Lung microvascular endothelial cell (primary cell): ENCODE data around the gene CMSS1. TPM values are rescaled to one million over a fixed set of nuclear protein-coding genes. Genes with fewer than 3 reads are reported as not detected.

ENCODE experiments used
- DNase-seq, 2 donors: peaks; one replicate each; pipeline versions ENCODE4 v3.0.0 to v3.0.0-alpha.2; 2010; ENCODE audit warnings: low read depth in 2 of 2
- total RNA-seq: library from RNA; depleted of rRNA; stranded (reverse); fragments of >200 nt; gene quantifications from 2 replicates; pipeline ENCODE4 v1.2.1, GENCODE V29; 2014

Gene CMSS1
- total RNA-seq, 1 donor from 2014 or later, result 3.0 TPM

DNA sequence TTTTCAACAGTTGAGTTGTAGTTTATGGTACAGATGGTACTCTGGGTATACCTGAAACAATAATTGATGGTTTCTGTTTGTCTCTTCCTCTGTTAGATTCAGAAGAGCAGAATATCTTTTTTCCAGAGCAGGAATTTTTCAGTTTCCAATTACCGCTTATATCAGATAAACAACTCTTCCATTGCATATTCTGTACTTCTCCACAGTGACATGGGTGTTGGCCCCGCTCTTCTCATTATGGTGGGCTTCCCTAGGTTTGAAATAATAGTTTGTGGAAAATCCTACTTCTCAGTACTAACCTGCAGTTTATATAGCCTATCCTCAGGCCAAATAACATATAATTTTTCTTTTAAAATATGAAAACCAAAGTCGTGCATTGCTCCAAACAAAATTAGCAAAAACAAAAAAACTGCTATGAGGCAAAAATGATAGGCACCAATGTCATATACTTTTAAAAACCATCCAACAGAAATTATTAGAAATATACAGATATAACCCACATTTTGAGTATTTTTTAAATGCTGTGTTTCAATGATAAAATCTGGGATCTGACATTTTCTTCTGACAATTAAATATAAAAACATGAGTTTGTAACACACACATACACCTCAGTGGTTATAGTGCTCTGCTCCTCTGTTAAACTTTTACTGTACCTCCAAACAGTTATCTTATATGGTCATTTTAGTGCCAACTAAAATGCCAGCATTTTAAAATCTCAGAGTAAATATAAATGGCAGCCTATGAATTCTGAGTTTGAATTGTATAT is 56.8 kb downstream of the CMSS1 start:
- peak; percentile 15 to 49 for DNase-seq

DNA sequence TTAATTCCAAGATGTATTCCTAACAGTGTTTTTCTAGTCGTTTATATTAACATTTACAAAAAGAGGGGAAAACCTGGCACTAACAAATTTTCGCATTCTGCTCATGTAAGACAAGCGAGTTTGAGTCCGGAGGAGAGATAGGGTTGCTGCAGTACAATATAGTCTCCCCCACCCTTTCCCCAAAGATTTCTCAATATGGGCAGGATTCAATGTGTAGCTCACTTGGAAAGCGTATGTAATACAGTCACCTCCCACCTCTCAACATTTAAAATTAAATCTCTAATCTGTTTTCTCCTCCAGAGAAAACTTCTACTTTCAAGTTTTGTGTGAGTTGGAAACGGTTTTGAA is 57.9 kb downstream of the CMSS1 start:
- DNase-seq, result peak; percentile 62 to 71

DNA sequence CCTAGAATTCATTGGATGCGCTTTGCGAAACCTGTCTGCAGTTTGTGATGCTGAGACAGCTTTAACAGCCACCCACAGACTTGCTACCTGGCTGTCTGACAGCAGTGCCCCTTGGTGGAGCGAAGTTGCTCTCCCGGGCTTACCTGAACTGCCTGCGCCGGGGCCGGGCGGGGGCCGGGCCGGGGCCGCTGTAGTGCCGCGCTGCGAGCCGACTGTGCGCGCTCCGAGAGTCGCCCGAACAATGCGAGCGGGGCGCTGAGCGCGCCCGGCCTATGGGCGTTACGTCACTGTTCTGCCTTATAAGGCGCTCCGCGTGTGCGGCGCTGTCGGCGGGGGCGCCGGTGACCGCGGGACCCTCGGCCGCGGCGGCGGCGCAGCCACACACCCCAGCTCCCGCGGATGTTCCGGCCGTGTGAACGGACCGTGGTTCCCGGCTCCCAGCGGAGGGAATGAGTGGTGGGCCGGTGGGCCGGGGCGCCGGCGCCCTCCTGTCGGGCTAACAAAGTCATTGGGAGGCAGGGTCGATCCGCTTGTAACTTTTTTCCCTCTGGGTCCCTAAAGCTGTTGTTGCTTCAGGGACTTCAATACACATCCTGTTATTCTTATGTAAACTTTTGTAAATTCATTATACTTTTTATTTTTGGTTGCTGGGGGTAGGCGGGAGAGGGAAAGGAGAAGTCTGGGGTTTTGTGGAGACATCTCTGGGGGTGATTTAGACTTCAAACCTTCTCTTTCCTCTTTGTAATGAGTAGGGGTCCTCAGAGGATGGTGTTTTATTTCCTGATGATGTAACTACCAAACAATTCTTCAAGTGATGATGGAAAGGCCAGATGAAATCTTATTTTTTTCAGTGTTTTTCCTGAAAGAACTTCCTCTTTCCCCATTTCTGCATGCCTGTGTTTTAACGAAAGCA is 58.5 kb downstream of the CMSS1 start:
- DNase-seq, result peak; percentile 87 to 94

DNA sequence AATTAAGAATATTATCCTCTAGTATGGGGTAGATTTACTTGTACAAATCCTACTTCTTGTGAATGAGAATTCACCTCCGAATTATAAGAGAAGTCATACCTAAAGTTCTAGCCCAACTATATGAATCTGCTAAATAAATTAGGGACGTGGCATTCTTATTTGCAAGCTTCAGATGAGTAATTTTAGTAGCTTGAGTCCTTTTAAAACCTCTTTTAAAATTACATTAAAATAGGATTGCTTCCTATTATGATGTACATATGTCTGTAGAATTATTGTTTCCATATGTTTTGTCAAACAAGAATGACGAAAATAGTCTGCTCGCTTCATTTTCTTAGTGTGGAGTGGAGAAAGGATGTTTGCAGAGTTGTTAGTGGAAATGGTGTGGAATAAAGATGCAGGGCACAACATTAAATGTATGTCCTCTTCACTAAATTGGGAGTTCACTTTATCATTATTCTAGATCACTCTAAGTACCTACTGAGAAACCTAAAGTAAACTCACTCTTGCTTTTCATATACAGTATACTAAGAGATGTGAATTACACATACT is 59.4 kb downstream of the CMSS1 start:
- peak in 1 of 2 donors; percentile 8 for DNase-seq

DNA sequence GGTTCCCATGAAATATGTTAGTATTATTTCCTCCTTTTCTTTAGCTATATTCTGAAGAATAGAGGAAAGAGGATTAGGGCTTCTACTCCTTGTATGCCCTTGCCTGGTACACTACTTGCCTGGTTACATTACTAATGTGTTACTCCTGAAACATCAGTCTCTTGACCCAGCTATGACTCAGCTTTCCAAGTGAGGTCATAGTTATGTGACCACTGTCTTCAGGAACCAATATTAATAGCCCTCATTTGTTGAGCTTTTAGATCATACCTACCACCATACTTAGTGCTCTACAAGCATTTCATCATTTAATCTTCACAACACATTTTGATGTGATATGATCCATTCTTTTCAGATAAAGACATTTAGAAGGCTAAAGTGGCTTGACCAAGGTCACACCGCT is 60.3 kb downstream of the CMSS1 start:
- peak in 1 of 2 donors; percentile 92 for DNase-seq

DNA sequence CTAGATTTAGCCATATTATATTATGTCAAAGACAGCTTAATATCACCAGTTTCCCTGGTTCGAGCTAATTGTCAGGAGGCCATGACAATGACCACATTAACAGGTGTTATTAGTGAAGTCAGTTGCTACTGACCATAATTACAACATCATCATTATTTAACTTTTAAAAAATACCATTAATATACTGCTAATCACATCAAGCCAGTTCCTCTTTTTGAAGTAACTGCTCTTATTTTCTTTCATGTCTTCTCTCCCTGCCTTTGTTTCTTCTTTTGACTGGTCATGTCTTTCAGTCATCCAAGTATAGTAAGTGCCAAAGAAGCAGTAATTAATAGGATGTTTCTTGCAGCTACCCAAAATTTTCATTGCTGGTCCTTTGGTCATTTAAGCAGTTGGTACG is 61.6 kb downstream of the CMSS1 start:
- DNase-seq, result no peak

DNA sequence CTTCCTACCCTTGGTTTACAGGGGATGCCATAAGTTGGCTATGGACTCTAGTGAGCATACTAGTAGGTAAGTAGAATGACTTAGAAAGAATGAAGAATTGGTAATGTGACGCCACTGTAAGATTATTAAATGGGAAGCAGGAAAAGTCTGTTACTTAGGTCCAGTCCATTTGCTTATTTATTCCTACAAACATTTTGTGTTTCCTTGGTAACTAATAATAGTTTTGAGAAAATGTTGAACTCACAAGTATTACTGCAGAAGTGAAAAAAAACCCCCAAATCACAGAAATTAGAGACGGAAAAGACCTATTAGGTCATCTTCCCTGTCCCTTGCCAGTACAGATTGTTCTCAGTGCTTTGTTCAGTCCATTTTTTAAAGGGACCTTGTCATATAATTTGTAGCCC is 63.5 kb downstream of the CMSS1 start:
- DNase-seq, result peak; percentile 62 to 94

DNA sequence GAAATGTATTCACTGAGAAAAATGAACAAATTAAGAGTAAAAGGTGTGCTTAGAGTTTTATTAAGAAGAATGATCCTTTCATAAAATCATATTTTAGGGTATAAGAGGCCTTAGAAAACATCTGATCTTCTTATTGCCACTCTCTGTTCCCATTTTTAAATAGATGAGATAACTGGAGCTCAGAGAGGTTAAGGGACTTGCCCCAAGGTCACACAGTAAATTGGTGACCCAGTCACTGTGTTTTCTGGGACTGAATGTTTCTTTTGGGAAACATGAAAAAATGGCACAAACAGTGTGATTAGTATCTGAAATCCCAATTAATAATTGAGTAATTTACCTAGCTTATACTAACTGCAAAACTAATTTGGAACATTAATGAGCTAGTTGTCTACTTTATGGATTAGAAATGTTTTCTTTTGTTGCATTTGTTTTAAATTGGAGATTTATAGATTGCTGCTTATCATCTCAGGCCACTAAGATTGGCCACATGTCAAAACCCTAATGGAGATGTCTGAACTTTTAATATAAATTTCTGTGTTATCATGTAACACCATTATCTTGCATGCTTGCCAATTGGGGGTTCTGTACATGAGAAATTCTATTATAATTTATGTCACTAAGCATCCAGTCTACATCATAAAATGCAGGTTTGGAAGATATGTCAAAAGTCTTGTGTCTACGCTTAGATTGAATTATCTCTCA is 64.9 kb downstream of the CMSS1 start:
- no peak for DNase-seq

DNA sequence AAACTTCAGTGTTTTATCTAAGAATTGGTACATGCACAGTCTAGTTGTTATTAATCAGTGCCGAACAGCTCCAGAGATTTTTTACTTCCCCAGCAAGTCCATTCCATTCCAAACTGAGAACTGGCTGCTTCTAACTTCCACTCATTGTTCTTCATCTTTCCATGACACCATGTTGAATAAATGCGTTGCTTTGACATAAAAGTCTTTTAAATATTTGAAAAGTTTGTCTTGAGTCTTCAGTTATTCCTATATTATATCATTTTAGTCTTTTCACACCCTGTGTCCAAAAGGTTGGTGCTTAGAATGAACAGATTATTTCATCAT is 65.4 kb downstream of the CMSS1 start:
- peak; percentile 49 to 91 for DNase-seq

DNA sequence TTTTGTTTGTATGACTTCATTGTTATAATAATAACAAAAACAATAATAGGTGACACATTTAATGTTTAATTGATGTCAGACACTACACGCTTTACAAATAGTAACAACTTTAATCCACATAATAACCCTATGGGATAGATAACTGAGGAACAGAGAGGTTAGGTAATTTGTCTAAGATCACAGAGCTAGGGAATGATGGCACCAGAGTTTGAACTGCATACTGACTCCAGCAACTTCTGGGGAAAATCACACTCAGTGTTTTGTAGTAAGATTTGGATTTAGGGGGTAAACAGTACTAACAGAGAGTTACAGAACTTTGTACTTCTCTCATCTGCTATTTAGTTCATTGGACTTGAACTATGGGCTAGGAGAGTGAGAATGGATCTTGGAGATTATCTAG is 66.0 kb downstream of the CMSS1 start:
- DNase-seq, result no peak

DNA sequence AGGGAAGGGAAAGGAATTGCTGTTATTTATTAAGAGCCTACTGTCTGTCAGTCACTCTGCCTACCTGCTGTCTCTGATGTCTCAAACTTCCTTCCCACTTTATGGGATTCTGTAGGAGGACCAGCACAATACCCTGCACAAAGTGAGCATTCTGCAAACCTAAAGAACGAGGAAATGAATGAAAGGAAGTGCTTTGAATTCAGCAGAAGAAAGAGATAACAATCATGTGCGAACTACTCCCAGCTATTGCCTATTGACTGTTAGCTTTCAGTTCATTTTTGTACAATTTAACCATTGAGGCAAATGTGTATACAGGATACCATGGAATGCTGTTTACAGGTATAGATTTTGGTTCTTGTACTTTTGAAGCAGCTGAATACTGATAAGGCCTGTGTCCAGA is 66.8 kb downstream of the CMSS1 start:
- peak in 1 of 2 donors; percentile 44 for DNase-seq

DNA sequence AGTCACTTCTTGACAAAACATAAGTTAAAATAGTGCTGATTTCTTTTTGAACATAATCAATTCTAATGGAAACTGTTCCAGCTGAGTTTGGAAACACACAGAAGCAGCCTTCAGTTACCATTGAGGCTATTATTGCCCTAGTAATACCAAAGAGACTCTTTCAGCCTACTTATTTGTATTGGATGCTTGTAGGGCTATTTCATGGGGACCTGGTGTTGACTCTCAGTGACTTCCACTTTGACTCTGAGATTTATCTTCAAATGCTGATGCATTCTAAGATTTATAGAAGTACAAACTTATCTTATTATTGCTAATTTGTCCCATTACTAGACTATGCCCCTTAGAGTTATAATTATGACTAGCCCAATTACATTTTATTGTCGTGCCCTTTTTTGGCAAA is 67.4 kb downstream of the CMSS1 start:
- DNase-seq, result no peak

DNA sequence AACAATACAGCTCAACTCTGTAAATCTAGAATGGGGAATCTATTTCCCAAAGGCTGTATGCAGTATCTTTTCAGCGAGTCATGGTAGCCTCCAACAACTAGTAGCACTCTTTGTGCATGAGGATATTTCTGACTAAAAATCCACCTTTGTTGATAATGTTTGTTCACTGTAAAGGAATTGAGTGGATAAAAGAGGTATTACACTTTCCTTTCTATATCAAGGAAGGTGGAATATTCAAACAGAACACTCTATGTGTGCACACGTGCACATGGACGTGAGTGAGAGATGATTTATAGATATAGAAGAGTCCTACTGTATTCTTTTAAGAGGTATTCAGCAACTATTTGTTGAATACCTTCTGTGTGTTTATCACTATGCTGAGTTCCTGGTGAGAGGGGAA is 68.2 kb downstream of the CMSS1 start:
- DNase-seq, result no peak

DNA sequence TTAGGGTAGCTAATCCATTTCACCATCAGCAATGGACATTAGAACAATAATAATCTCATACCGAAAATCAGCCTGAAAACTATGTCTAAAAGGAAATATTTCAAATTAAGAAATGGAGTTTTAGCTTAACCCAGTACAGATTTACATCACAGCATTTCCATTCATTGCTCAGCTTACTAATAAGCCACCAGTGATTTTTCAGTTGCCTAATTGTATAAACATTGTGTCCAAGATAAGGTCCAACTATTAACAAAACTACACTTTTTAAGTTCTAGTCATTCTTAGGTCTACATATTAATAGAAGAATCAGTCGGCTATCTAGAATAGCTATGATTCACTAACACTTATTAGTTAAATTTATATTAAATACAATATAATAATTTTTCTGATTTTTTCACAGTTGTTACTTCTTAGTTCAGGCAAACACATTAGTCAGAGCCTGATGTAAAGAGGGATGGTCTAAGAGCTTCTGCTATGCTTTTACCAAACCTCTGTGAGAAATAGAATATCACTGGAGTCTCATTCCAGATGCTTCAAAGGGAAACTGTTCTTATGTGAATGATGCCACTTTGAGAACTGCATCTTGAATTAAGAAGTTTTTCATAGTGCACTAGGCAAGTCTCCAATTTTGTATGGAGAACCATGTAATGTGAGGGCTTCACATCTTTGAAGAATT is 74.1 kb downstream of the CMSS1 start:
- no peak for DNase-seq

DNA sequence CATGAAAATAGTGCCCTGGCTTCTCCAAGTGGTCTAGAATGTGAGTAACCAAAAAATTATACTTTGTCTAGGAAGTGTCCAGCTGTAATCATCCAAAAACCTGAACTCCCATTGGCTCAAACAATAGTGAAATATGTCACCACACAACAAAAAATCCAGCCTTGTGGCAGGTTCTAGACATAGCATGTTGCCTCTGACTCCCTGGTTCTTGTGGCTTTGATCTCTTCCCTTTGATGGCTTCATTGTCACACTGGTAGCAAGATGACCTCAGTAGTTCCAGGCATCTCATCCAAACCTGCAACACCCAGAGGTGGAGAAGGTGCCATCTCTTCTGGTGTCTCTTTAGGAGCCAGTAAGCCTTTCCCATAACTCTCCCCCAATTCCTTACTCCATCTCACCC is 74.7 kb downstream of the CMSS1 start:
- DNase-seq, result no peak

DNA sequence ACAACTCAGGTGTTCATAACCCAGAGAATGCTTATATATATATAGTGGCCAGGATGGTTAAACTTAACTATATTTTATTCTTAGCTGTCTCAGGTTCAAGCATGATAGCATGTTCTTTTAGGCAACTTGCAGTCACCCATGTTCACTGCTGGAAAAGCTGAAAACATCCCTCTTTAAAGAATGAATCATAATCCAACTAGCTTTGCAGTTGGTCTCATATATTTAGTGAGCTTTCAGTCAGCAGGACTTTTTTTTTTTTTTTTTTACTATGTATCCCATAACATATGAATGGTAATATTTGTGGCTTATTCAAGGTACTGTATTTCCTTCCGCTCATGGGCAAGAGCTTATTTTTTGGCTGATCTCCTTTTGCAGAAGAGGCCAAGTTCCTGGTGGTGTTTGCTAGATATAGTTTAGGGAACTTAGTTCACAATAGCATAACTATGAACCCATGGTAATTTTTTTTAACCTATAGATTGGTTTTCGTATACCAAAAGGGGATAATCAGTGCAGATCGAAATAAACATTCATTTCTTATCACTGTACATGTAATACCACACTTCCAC is 77.6 kb downstream of the CMSS1 start:
- no peak for DNase-seq

DNA sequence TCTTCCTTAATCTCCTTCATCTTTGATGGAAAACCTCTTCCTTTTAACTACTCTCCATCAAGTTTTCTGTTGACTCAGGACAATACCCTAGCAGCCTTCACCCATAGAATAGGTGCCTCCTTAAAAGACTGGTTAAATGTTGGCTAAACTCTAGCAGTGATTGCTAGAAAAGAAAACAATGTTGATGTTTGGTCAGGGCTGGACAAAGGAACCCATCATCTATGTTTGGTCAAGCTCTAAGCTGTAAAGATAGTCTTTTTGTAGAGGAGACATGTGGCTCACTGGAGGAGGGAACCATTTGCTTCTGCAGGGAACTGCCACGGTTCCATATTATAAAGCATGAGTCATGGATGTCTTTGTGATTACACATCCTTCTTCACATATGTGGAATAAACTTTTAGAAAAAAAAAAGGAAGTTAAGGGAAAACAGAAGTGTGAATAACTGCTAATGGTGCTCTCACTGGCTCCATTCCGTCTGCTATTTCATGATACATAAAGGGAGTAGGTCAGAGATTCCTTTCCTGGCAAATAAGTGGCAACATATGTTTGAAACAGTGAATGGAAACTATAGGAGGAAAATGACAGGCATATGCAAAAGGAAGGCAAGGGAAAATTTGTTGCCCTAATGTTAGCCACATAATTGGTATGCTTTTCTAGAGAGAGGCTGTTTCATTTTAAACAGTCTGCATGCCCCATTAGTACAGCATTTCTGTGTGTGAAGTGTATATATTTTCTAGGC is 78.2 kb downstream of the CMSS1 start:
- peak; percentile 50 to 85 for DNase-seq

DNA sequence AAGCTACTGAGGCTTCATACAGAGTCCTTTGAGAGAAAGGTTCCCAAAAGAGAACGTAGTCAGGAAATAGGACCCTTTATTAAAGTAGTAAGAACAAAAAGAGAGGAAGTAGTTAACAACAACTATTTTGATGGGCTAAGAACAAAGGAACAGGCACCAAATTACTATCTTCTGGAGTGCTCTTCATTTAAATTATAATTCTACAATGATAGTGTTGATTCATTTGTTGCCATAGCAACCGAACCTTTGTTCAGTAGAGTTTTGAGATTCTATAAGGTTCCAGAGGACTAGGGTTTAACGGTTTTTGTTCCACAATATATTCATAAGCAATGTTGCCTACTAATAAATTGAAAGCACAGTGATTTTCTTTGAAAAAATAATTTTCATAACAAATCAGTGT is 78.8 kb downstream of the CMSS1 start:
- peak; percentile 21 to 38 for DNase-seq

DNA sequence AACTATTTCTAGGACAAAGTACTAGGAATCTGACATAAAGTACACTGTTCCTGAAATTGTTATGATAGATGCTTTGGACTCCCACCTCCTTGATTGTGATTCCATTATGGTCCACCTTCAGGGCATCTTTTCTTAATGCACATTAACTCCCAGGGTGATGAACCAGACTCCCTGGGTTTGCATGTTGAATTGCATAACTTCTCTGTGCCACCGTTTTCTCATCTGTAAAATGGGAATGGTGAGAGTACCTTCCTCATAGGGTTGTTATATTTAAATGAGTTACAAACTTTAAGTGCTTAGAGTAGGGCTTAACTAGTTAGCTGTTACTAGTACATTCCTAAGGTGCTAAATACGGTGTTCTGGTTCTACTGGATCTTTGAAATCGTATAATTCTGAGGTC is 81.9 kb downstream of the CMSS1 start:
- no peak for DNase-seq

DNA sequence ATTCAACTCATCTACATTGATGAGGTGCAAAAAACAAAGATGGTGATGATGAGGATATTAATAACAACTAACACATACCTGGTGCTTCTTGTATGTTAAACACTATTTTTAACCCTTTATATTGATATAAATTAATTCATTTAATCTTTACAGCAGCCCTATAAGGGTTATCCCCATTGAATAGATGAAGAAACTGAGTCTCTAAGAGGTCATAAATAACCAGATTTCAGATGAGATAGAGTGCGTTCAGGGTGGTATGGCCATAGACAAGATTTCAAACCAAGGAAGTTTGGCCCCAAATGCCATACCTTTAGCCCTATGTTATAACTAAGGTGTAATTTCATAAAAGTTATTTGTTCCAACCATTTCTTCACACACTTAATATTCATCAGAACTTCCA is 82.6 kb downstream of the CMSS1 start:
- no peak for DNase-seq
